Raji (cell line): ENCODE measurements around the gene CES3.
A peak's percentile ranks its signal among the peaks of the same experiment; 100 is the strongest.

Source experiments
- POLR2A ChIP-seq: IDR thresholded peaks from 2 replicates; pipeline ENCODE4 v1.6.1; 2011; ENCODE audit warnings: low read depth, low read length, control low read depth; ENCODE audit not compliant: insufficient read depth

The CES3 gene

DNA sequence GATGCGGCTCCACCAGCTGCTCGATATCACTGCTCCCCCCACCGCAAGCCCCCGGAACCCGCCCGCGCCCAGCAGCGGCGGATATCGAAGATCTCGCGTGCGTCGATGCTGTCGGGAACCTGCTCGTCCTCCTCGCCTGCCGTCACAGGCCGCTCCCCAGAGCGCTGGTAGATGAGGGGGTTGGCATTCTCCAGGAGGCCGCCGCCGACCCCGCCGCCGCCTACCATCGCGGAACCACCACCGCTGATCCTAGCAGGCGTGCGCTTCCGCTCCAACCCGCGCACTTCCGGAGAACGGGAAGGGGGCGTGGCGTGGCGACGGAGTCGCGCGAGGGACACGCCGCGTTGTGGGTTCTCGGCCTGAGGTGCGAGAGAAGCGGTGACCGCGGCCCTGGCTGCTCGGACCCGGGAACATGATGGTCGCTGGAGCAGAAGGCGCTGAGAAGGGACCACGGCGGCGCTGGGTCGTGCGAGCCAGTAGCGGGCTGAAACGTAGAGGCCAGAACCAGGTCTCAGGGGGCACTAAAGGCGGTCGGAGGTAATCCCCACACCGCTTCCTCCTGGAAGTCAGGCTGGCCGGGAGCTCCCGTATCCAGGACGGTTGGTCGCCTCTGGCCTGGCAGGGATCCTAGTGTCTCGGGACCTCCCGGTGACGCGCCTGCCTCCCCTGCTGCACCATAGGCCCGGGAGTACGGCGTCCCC is 26.8 kb upstream of the CES3 start, which contains the start of gene CIAO2B:
CIAO2B (minus strand) TSS at position 265 of the 701 bp plus-strand sequence; CDS start at position 227, 38 bp downstream.
- TF ChIP-seq POLR2A = peak; percentile 91

DNA sequence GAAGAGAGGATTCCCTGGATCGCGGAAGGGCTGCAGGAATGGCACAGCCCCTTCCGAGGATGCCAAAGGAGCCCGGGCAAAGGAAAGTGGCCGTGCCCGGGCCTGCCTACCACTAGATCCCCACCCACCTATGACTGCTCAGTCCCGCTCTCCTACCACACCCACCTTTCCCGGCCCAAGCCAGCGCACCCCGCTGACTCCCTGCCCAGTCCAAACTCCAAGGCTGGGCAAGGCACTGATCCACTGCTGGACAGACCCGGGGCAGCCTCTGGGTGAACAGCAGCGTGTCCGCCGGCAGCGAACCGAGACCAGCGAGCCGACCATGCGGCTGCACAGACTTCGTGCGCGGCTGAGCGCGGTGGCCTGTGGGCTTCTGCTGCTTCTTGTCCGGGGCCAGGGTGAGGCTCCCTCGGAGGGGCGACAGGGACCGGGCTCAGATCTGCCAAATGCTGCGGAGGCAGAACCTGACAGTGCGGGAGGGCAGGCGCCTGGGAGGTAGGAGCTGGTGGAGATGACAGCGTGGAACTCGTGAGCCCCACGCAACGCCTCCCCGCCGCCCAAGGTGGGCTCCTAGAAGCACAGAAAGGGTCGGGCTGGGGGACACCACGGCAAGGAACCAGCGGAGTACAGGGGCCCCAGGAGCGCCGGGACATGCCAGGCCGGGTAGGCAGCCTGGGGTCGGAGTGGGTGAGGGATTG is 25.6 kb upstream of the CES3 start, which contains the start of gene CES2:
CES2 (plus strand) TSS at position 203 of the 698 bp plus-strand sequence; CDS start at position 323, 120 bp downstream.
- no peak for TF ChIP-seq POLR2A

DNA sequence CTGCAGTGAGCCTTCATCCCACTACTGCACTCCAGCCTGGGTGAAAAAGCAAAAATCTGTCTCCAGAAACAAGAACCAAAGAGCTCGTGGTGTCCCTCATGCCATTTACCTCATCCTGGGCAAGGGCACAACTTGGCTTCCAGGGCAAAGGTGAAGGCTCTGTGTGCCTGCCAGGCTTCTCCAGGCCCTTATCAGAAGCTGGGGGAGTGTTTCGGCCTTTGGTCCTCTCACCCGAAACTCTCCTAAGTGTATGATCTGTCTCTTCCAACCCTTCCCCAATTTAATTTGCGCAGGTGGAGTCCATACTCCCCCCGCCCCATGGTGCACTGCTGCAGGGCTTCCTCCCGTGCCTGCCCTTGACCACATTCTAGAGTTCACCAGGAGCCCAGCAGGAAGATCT is 24.6 kb upstream of the CES3 start:
- TF ChIP-seq POLR2A = no peak

DNA sequence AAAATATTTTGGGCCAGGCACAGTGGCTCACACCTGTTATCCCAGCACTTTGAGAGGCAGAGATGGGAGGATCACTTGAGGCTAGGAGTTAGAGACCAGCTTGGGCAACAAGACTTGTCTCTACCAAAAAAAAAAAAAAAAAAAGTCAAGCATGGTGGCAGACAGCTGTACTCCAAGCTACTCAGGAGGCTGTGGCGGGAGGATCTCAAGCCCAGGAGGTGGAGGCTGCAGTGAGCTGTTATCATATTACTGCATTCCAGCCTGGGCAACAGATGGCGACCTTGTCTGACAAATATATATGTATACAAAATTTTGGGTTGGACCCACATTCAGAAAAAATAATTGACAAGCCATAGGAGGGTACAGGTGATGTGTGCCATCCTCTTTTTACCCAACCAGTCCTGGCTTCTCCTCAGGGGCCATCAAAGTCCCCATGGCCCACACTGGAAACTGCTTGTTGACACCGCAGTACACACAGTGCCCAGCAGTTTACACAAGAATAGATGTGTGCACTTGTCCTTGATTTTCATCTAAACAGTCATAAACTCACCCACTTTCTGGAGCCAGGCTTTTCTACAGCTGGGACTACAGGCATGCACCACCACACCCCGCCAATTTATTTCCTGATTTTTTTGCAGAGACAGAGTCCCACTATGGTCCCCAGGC is 24.0 kb upstream of the CES3 start:
- no peak for TF ChIP-seq POLR2A

DNA sequence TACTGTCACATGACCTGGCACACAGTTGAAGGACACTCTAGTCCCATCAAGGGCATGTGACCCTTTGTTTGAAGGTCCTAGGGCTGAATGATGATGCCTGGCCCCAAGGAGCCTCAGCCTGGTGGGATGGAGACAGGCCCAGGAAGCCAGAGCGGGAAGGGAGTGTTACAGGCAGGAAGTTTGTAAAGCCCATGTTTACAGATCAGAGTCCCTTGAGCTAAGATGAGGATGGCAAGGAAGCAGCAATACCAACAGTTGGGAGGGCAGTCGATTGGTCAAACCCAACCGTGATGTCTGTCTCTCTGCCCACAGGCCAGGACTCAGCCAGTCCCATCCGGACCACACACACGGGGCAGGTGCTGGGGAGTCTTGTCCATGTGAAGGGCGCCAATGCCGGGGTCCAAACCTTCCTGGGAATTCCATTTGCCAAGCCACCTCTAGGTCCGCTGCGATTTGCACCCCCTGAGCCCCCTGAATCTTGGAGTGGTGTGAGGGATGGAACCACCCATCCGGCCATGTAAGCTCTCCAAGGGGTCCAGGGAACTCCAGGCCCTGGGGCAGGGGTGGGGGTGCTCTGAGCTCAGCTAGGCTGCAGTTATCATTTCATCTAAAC is 23.2 kb upstream of the CES3 start:
- TF ChIP-seq POLR2A = no peak

DNA sequence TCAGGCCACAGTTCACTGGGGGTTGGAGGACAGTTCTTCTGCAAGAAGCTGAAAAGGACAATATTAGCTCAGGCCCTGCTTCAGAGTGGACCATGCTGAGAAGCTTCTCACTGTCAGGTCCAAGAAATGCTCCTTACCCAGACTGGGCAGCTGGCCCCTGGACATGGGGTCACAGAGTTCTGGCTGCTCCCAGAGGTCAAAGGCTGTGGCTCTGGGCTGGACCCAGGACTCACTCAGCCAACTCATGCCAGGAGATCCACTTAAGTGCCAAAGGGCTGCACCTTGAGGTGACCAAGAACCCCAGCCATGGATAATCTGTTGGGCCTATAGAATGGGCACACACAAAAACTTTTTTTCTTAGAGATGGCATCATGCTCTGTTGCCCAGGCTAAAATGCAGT is 21.7 kb upstream of the CES3 start:
- no peak for TF ChIP-seq POLR2A

DNA sequence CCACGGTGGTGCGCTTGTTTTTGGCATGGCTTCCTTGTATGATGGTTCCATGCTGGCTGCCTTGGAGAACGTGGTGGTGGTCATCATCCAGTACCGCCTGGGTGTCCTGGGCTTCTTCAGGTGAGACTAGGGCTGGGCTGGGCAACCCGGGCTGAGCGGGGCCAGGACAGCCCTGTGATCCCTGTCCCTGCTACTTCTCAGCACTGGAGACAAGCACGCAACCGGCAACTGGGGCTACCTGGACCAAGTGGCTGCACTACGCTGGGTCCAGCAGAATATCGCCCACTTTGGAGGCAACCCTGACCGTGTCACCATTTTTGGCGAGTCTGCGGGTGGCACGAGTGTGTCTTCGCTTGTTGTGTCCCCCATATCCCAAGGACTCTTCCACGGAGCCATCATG is 20.8 kb upstream of the CES3 start:
- TF ChIP-seq POLR2A = no peak

DNA sequence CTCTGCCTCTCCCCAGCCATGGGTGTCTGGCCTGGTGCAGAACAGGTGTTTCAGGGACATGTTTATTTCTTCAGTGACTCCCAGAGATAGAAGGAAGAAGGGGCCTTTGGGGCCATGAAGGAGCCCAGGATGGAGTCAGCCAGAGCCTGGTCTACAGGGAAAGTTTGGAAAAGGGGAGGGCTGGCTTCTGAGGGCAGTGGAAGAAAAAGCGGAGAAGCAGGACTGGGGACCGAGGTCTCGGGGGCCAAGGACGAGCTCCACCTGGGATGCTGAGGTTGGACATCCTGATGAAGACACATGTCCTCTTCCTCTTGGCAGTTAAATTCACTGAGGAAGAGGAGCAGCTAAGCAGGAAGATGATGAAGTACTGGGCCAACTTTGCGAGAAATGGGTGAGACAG is 18.1 kb upstream of the CES3 start:
- no peak for TF ChIP-seq POLR2A

DNA sequence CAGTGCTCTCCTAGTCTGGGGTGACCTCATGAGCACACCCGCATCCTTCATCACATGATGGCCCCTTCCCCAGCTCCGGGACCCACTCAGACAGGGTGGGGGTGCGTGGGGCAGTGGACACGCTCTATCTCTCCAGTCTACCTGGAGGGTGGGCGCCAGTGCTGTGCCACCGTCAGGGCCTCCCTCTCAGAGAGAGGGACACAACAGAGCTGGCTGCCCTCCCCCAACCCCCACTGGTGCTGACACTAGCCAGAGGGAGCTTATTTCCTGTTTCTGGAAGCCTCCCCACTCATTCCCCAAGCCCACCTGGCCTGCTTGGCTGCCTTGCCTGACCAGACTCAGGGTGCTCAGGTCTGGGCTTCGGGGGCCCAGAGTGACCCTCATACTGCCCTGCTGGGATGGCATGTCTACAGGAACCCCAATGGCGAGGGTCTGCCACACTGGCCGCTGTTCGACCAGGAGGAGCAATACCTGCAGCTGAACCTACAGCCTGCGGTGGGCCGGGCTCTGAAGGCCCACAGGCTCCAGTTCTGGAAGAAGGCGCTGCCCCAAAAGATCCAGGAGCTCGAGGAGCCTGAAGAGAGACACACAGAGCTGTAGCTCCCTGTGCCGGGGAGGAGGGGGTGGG is 17.5 kb upstream of the CES3 start:
- TF ChIP-seq POLR2A = no peak

DNA sequence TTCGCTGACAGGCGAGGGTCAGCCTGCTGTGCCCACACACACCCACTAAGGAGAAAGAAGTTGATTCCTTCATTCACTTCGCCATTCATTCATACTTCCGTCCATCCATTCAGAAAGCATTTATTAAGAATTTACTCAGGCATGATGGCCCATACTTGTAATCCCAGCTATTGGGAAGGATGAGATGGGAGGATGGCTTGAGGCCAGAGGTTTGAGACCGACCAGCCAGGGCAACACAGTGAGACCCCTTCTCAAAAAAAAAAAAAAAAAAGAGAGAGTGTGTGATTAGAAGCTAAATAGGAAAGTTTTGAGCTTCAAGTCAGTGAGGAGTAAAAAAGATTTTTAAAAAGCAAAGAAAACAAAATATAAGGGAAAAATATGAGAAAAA is 17.0 kb upstream of the CES3 start:
- TF ChIP-seq POLR2A = no peak

DNA sequence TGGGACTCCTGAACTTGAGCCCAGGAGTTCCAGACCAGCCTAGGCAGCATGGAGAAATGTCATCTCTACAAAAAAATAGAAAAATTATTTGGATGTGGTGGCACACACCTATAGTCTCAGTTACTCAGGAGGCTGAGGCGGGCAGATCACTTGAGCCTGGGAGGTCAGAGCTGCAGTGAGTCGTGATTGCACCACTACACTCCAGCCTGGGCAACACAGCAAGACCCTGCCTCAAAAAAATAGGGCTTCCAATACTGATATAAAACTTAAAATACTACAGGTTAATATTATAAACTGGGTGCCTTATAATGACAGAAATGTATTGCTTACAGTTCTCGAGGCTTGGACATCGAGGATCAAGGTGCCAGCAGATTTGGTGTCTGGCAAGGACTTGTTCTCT is 15.1 kb upstream of the CES3 start:
- no peak for TF ChIP-seq POLR2A

DNA sequence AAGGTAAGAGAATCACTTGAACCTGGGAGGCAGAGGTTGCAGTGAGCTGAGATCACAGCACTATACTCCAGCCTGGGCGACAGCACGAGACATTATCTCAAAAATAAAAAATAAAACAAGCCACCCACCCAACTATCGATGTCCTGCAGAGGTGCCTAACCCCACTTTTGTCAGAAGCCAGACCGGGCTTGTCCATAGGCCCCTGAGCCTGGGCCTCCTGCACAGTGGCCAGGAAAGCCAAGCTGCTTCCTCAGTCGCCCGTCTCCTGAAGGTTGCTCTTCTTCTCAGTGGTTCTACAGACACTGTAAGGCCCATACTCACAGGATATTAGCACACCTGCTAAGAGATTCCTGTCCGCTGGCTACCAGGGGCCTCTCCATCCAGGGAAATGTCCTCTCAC is 14.5 kb upstream of the CES3 start:
- TF ChIP-seq POLR2A = no peak

DNA sequence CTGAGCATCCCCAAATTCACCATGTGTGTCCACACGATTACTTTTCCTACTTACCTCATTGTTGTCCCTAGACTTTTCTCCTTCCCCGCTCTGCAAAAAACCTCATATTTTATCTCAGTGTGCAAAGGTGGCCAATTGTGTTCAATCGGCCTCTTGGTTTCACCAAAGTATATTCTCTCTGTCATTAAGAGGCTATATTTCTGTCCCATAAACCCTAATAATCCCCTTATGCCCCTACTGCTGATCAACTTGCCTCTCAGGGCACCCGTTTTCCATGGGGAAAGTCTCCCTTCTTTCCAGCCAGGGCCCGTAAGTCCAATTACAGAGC is 14.1 kb upstream of the CES3 start:
- no peak for TF ChIP-seq POLR2A

DNA sequence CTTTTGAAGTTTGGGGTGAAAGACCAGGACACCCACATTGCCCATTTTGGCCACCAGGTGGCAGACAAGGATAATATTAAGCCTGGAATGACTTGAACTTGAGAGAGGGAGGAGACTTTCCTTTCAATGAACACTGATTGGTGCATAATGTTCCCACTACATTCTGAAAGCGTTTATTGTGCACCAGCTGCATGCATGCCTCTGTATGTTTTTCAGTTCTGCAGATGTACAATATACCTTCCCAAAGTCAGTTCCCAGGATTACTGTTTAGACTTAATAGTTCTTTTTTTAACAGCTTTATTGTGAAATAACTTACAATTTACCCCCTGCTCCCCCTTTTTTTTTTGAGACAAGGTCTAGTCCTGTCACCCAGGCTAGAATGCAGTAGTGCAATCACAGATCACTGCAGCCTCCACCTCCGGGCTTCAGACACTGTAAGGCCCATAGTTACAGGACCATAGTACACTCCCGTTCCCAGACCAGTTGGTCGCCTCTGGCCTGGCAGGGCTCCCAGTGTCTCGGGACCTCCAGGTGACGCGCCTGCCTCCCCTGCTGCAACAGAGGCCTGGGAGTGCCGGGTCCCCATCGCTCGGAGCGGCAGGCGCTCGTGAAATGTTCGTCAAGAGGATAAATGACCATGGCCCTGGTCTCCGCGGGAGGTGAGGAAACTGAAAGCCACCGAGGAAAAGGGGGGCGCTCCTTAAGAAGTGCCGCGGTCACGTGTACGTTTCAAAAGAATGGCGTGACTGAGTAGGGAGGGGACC is 13.6 kb upstream of the CES3 start:
- TF ChIP-seq POLR2A = no peak
